Measurements from ENCODE around the gene DMBT1.

DMBT1 gene

GRCh38 chr10:122656741-122657140 is 96.2 kb downstream of the DMBT1 start:
- H3K4me3 ChIP-seq (ENCODE audit: low read length) = no peak overlapping the region
- no peak overlapping the region for H3K9ac ChIP-seq (ENCODE audit: low read length)
- no peaks in the 10 kb centered on the region for H3K36me3 ChIP-seq (ENCODE audit: control insufficient read depth, insufficient read depth, low read length)
- no peaks in the 10 kb centered on the region for H3K4me1 ChIP-seq (ENCODE audit: control insufficient read depth, insufficient read depth, low read length)
- H3K9me3 ChIP-seq (ENCODE audit: control insufficient read depth, low read length) = no peaks in the 10 kb centered on the region
- H3K27me3 ChIP-seq (ENCODE audit: control insufficient read depth, insufficient read depth, low read length) = peaks cover 19% of the 10 kb centered on the region

DNA sequence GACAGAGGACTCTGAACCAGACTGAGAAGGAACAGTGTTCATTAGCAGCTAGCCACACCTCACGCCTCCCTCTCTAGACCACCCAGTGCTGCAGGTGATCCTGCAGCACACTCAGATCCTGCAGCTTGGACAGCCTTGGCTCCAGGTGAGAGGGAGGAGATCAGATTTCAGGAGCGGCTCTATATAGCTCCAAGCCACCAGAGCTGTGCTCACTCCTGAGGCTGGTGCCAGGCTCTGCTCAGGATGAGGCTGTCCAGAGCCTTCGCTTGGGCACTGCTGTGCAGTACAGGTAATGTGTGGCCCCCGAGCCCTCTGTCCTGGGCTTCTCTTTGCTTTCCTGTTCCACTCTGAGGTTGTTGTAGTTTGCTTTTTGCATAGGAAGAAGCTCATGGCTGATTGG is 96.7 kb downstream of the DMBT1 start:
- Histone ChIP-seq H3K9me3 (ENCODE audit: control insufficient read depth, low read length) (no peaks in the 10 kb centered on the region), H3K36me3 (ENCODE audit: control insufficient read depth, insufficient read depth, low read length) (no peaks in the 10 kb centered on the region), H3K27me3 (ENCODE audit: control insufficient read depth, insufficient read depth, low read length) (peaks cover 19% of the 10 kb centered on the region), H3K4me1 (ENCODE audit: control insufficient read depth, insufficient read depth, low read length) (no peaks in the 10 kb centered on the region), H3K9ac (ENCODE audit: low read length) (no peak overlapping the region), H3K4me3 (ENCODE audit: low read length) (no peak overlapping the region)

DNA sequence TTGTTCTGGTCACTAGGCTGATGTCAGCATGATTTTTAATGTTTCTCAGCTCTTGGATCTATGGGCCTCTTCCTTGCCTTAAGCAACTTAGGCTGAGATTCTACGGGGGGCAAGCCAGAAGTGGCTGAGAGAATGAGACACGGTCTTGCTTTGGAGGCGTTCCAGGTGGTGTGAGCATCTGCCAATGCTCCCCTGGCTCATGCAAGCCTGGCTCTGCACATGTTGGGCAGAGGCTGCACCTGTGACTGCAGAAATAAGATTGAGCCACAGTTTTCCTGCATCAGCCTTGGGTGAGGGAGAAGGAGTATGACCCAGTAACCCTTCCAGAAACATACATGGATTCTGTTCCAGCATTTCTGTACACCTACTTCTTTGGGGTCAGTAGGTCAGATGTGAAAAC is 97.2 kb downstream of the DMBT1 start:
- no peaks in the 10 kb centered on the region for H3K9me3 ChIP-seq (ENCODE audit: control insufficient read depth, low read length)
- H3K9ac ChIP-seq (ENCODE audit: low read length) = no peak overlapping the region
- no peaks in the 10 kb centered on the region for H3K4me1 ChIP-seq (ENCODE audit: control insufficient read depth, insufficient read depth, low read length)
- H3K27me3 ChIP-seq (ENCODE audit: control insufficient read depth, insufficient read depth, low read length) = peaks cover 16% of the 10 kb centered on the region
- H3K4me3 ChIP-seq (ENCODE audit: low read length) = no peak overlapping the region
- H3K36me3 ChIP-seq (ENCODE audit: control insufficient read depth, insufficient read depth, low read length) = no peaks in the 10 kb centered on the region

DNA sequence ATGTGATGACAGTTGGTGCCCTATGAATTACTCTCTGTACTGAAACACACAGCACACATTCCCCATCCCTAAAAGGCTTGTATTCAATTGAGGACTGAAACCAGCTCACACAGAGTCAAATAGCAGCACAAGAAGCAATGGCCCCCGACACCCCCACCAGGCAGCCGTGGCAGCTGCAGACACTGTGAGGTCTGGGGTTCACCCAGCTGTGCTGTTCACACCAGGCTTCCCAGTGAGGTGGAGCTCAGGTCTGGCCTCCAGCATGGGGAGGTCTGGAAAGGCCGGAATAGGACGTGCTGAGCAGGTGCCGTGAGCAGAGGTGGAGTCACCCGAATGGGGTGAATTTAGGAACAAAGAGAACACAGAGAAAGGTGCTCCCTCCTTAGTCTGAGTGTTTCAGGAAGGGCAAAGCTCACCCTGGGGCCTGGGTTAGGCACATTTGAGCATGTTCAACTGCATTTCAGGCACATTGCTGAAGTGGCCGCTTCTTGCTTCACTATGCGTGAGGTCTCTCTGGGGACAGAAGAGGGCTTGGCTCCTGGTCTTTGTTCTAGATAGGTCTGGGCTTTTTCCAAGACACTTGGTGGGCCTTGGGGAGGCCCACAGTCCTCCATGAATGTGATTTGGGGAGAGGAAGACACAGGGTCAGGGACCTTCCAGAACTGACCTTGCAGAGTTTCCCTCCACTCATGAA is 97.9 kb downstream of the DMBT1 start:
- Histone ChIP-seq H3K4me1 (ENCODE audit: control insufficient read depth, insufficient read depth, low read length) (no peaks in the 10 kb centered on the region), H3K27me3 (ENCODE audit: control insufficient read depth, insufficient read depth, low read length) (peaks cover 14% of the 10 kb centered on the region), H3K9me3 (ENCODE audit: control insufficient read depth, low read length) (no peaks in the 10 kb centered on the region), H3K4me3 (ENCODE audit: low read length) (no peak overlapping the region), H3K36me3 (ENCODE audit: control insufficient read depth, insufficient read depth, low read length) (no peaks in the 10 kb centered on the region), H3K9ac (ENCODE audit: low read length) (no peak overlapping the region)

GRCh38 chr10:122659126-122659525 is 98.6 kb downstream of the DMBT1 start:
- Histone ChIP-seq H3K4me3 (ENCODE audit: low read length) (no peak overlapping the region), H3K36me3 (ENCODE audit: control insufficient read depth, insufficient read depth, low read length) (no peaks in the 10 kb centered on the region), H3K9ac (ENCODE audit: low read length) (no peak overlapping the region), H3K9me3 (ENCODE audit: control insufficient read depth, low read length) (no peaks in the 10 kb centered on the region), H3K4me1 (ENCODE audit: control insufficient read depth, insufficient read depth, low read length) (no peaks in the 10 kb centered on the region), H3K27me3 (ENCODE audit: control insufficient read depth, insufficient read depth, low read length) (peaks cover 14% of the 10 kb centered on the region)

DNA sequence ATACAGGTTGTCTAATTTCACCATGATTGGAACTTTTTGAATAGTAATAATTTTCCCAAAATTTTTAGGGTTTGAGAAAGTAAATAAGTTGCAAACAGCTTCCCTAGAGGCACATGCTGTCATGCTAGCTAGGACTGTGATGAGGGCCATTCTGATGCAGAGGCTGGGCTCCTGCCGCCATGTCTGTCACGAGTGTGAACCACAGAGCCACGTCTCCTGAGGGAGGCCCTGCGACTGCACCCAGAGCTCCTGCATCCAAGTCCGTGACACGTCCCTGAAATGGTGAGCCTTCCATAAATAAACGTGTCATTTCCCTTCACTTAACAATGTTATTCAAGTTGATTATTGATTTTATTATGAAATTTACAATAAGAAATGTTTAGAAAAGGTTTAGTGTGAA is 99.1 kb downstream of the DMBT1 start:
- H3K9me3 ChIP-seq (ENCODE audit: control insufficient read depth, low read length) = no peaks in the 10 kb centered on the region
- H3K36me3 ChIP-seq (ENCODE audit: control insufficient read depth, insufficient read depth, low read length) = no peaks in the 10 kb centered on the region
- peaks cover 14% of the 10 kb centered on the region for H3K27me3 ChIP-seq (ENCODE audit: control insufficient read depth, insufficient read depth, low read length)
- no peak overlapping the region for H3K9ac ChIP-seq (ENCODE audit: low read length)
- no peaks in the 10 kb centered on the region for H3K4me1 ChIP-seq (ENCODE audit: control insufficient read depth, insufficient read depth, low read length)
- no peak overlapping the region for H3K4me3 ChIP-seq (ENCODE audit: low read length)

GRCh38 chr10:122660696-122661095 is 100.1 kb downstream of the DMBT1 start:
- no peaks in the 10 kb centered on the region for H3K4me1 ChIP-seq (ENCODE audit: control insufficient read depth, insufficient read depth, low read length)
- H3K36me3 ChIP-seq (ENCODE audit: control insufficient read depth, insufficient read depth, low read length) = no peaks in the 10 kb centered on the region
- H3K27me3 ChIP-seq (ENCODE audit: control insufficient read depth, insufficient read depth, low read length) = peaks cover 16% of the 10 kb centered on the region
- H3K9ac ChIP-seq (ENCODE audit: low read length) = no peak overlapping the region
- H3K9me3 ChIP-seq (ENCODE audit: control insufficient read depth, low read length) = no peaks in the 10 kb centered on the region
- H3K4me3 ChIP-seq (ENCODE audit: low read length) = no peak overlapping the region

- Histone ChIP-seq H3K9me3 (ENCODE audit: control insufficient read depth, low read length) (no peaks in the 10 kb centered on the region), H3K36me3 (ENCODE audit: control insufficient read depth, insufficient read depth, low read length) (no peaks in the 10 kb centered on the region), H3K4me1 (ENCODE audit: control insufficient read depth, insufficient read depth, low read length) (no peaks in the 10 kb centered on the region), H3K9ac (ENCODE audit: low read length) (no peak overlapping the region), H3K4me3 (ENCODE audit: low read length) (no peak overlapping the region), H3K27me3 (ENCODE audit: control insufficient read depth, insufficient read depth, low read length) (peaks cover 12% of the 10 kb centered on the region)
Observed at GRCh38 chr10:122662231-122662630, 101.7 kb downstream of the DMBT1 start.

DNA sequence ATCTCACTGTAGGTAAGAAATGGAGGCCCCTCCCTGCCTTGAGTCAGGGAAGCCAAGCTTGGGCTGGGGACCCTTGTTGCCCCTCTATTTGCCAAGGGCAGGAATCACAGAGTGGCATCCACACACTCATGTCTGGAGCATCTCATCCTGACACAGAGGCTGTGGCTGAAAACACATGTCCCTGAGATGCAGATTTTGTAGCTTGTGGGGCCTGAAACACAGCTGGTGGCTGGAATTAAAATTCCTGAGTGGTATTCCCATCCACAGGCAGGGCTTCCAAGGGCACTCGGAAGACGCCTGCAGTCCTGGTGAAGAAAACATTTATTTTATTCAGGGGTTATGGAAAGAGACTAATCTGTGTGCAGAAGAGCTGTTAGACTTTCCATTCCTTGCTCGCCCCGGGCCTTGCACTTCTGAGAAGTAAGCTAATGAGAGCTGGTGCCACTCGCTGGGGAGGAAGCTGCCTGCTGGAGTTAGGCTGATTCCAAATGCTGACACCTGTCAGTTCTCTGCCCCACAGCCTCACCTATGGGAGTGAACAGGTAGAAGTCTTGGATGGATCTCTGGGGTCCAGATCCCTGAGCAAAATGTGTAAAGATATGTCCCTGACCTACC is 103.1 kb downstream of the DMBT1 start:
- no peaks in the 10 kb centered on the region for H3K36me3 ChIP-seq (ENCODE audit: control insufficient read depth, insufficient read depth, low read length)
- no peak overlapping the region for H3K9ac ChIP-seq (ENCODE audit: low read length)
- no peaks in the 10 kb centered on the region for H3K4me1 ChIP-seq (ENCODE audit: control insufficient read depth, insufficient read depth, low read length)
- no peak overlapping the region for H3K4me3 ChIP-seq (ENCODE audit: low read length)
- no peaks in the 10 kb centered on the region for H3K9me3 ChIP-seq (ENCODE audit: control insufficient read depth, low read length)
- peaks cover 10% of the 10 kb centered on the region for H3K27me3 ChIP-seq (ENCODE audit: control insufficient read depth, insufficient read depth, low read length)

- peaks cover 10% of the 10 kb centered on the region for H3K27me3 ChIP-seq (ENCODE audit: control insufficient read depth, insufficient read depth, low read length)
- H3K4me3 ChIP-seq (ENCODE audit: low read length) = no peak overlapping the region
- H3K9me3 ChIP-seq (ENCODE audit: control insufficient read depth, low read length) = no peaks in the 10 kb centered on the region
- H3K9ac ChIP-seq (ENCODE audit: low read length) = no peak overlapping the region
- no peaks in the 10 kb centered on the region for H3K36me3 ChIP-seq (ENCODE audit: control insufficient read depth, insufficient read depth, low read length)
- no peaks in the 10 kb centered on the region for H3K4me1 ChIP-seq (ENCODE audit: control insufficient read depth, insufficient read depth, low read length)
Observed at GRCh38 chr10:122664501-122664900, 103.9 kb downstream of the DMBT1 start.

DNA sequence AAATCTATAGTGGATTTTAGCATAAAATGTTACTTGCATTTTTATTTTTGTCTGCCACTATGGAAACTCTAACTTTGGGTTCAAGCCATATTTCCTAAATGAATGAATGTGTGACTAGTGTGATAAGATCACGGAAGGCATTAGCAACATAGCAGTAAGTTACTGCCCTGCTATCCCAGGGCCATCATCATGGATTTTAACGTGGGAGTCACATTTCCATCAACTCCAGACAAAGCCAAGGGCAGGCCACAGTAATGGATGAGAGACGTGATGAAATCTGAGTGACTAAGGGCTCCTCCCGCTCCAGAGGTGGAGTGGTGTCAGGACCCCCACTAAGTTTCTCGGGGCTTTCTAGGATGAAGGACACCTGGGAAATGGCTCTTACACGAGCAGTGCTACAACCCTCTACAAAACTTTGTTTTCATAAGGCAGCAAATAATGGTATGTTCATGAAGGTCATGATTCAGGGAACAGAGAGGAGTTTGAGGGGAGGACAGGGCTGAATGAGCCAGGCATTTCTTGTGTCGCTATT is 104.8 kb downstream of the DMBT1 start:
- no peaks in the 10 kb centered on the region for H3K36me3 ChIP-seq (ENCODE audit: control insufficient read depth, insufficient read depth, low read length)
- H3K9ac ChIP-seq (ENCODE audit: low read length) = no peak overlapping the region
- H3K4me3 ChIP-seq (ENCODE audit: low read length) = no peak overlapping the region
- peaks cover 10% of the 10 kb centered on the region for H3K27me3 ChIP-seq (ENCODE audit: control insufficient read depth, insufficient read depth, low read length)
- H3K9me3 ChIP-seq (ENCODE audit: control insufficient read depth, low read length) = no peaks in the 10 kb centered on the region
- H3K4me1 ChIP-seq (ENCODE audit: control insufficient read depth, insufficient read depth, low read length) = no peaks in the 10 kb centered on the region

- Histone ChIP-seq H3K4me3 (ENCODE audit: low read length) (no peak overlapping the region), H3K36me3 (ENCODE audit: control insufficient read depth, insufficient read depth, low read length) (no peaks in the 10 kb centered on the region), H3K9me3 (ENCODE audit: control insufficient read depth, low read length) (no peaks in the 10 kb centered on the region), H3K27me3 (ENCODE audit: control insufficient read depth, insufficient read depth, low read length) (peaks cover 6% of the 10 kb centered on the region), H3K4me1 (ENCODE audit: control insufficient read depth, insufficient read depth, low read length) (no peaks in the 10 kb centered on the region), H3K9ac (ENCODE audit: low read length) (no peak overlapping the region)
Observed at GRCh38 chr10:122665946-122666345, 105.4 kb downstream of the DMBT1 start.
